ENCODE data around the gene CACNA1C.

CACNA1C gene

GRCh38 chr12:2286461-2287131, 233.8 kb downstream of the CACNA1C start:
- DNase-seq: no peak

DNA sequence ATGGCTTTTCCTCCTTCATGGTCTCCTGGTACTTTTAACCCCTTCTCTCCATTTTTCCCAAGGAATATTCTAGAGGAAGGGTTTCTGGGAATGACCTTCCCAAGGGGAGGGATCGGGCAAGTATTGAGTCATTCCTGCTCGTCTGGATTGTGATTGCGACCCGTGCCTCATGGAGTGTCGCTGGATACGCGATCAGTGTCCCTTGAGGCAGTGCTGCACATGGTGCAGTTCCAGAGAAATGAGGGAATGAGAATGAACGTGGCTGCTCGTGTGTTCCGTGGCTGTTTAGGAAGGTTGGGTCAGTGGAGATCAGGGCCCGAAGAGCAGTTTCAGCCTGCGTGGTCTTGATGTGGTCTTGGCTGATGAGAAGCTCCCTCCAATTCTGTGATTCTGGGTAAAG, 234.4 kb downstream of the CACNA1C start:
- DNase-seq: no peak

DNA sequence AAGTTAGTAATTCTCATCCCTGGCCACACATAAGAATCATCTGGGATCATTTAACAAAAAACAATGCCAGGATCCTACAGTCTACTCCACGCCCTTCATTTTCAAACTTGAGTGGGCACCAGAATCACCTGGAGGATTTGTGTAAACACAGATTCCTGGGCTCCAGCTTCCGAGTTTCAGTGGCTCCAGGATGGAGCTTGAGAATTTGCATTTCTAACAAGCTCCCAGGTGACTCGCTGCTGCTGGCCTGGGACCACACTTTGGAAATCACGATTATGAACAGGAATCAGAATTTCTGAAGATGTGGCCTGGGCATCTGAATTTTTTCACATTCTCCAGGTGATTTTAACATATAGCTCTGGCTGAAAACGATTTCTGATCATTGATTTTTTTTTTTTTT, 234.8 kb downstream of the CACNA1C start:
- DNase-seq: no peak

DNA sequence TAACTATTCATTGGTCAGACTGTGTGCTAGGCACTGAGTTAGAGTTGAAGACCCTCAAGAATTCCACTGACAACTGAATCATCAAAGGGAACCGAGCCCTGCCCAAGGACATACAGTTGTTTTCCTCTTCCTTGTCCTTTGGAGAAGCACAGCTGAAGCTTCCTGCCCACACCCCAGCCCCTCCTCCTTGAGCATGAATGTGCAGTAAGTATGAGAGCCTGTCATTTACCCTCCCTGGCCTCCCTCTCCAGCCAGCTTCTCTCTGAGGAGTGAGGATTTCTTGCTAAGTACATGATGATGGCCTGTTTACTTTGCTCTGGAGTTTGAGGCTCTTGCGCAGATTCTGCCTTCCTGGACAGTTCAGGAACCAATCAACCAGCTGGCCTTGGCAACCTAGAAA, 235.2 kb downstream of the CACNA1C start:
- no peak for DNase-seq

DNA sequence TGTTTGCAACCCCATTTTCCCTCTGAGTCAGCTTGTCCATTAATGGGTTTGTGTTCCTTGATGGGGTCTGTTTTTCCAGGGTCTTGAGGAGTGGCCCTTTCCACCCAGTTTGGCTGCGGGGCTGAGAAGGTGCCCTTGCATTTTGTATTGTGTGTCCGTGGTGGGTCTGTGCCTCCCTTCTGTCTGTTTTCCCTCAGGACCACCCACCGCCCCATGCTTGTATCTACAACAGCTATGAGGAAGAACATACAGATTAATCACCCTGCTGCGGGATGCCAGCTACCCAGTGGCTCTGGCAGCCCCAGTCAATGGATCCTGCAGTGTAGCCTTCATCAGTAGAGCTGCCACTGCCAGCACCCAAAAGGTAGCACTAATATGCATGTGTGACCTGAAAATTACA, 235.7 kb downstream of the CACNA1C start:
- DNase-seq: no peak

GRCh38 chr12:2288875-2289274, 236.1 kb downstream of the CACNA1C start:
- DNase-seq: no peak

DNA sequence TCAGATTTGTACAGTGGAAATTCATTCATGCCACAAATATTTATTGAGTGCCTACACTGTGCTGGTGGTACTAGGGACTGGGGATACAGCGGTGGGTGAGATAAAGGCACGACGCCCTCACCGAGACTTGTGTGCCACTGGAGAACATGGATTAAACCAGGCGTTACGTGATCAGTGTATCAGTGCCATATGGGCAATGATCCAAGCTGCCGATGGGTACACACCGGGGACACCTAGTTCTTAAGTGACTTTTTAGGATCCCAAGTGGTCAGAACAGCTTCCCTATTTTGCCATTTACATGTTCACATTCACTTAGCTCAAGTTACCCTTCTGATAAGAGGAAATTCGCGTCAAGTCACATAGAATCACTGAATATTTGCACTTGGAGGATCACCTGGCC, 236.7 kb downstream of the CACNA1C start:
- no peak for DNase-seq

DNA sequence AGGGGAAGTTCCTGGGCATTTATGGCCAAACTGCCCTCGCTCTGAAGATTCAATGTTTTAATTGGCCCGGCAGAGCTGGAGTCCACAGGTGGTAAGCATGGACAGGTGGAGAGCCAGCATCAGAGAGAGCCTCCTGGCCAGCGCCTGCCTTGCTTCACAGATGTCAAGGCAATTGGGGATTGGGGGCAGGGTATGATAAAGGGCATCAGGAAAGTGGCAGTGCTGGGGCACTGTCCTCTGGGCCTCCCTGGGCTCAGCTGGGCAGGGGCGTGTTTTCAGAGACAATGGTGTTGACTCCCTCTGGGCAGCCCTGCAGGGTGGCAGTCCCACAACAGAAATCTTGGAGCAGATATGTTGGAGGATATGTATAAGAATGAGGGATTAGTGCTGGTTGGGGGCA, 237.3 kb downstream of the CACNA1C start:
- DNase-seq: no peak

DNA sequence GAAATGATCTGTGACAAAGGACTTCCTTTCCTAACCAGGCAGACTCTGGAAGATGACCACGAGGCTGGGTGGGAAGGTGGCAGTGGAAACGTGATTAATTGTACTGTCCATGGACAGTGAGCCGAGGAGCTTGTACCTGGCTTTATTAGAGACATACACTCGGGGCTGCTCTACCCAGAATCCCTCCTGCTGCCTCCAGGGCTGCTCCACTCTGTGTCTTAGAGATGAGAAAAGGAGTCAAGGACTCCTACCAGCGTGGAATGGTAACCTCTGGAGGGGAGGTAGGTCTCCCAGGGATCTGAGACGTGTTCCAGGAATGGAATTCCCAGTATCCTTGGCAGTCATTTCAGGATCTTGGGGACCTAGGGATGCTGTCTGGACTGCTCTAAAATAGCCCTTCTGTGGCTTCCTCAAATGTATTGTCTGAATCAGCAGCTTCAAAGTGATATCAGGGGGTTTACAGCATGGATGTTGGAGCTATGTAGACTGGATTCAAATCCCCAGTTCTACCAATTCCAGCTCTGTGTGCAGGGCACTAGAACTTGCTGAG, 237.8 kb downstream of the CACNA1C start:
- DNase-seq: no peak

GRCh38 chr12:2291182-2291832, 238.5 kb downstream of the CACNA1C start:
- DNase-seq: peak; percentile 12

GRCh38 chr12:2291947-2292346, 239.2 kb downstream of the CACNA1C start:
- no peak for DNase-seq

GRCh38 chr12:2292560-2292959, 239.8 kb downstream of the CACNA1C start:
- no peak for DNase-seq

- no peak for DNase-seq
These were observed 242.1 kb downstream of the CACNA1C start for GRCh38 chr12:2294651-2295475.

DNA sequence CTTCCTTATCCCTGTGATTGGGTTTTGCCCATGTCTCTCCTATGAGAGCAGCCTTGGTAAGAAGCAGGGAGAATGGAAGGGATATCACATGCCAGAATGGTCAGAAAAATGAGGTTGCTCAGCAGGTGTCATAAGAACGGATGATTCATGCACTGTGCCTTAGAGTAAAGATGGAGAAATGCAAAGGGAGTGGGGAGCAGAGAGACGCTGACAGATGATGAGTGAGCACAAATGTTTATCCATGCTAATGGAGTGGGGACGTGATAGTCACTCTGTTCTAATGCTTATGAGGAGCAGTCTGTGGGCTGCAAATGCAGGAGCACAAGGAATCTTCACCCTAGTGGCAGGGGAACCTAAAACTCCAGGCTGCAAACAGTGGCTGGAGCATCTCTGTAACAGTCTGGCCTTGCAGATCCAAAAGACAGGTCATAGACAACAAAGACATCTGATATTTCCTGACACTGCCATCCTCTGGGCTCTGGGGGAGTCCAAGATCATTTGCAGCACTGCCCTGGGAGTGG, 243.2 kb downstream of the CACNA1C start:
- no peak for DNase-seq

GRCh38 chr12:2297004-2297403, 244.2 kb downstream of the CACNA1C start:
- no peak for DNase-seq

GRCh38 chr12:2297658-2298057, 244.9 kb downstream of the CACNA1C start:
- no peak for DNase-seq

DNA sequence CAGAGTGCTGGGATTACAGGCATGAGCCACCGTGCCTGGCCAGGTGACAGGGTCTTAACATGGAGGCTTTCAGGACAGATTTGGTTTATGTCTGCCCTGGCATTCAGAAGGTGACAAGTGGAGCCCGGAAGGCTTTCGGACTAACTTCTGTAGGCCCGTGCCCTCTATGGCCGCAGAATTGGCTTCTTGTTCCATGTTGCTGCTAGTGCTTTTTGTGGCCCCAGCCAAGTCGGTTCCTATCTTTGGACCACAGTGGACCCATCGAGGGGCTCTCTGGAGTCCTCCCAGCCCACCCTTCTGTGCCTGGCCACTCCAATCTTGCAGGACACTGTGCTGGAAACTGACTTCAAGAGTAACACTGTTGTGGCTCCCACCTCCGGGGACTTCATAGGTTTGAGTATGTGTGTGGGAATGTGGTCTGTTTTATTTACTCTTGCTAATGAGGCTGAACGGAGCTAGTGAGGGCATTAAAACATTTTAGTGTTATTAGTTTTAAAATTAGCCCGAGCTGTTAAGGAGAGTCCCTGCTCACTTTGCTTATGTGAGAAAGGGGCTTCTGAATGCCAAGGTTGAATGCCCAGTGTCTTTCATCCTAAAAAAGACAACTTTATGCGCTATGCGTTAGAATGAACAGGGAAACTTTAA, 245.9 kb downstream of the CACNA1C start:
- DNase-seq: no peak

DNA sequence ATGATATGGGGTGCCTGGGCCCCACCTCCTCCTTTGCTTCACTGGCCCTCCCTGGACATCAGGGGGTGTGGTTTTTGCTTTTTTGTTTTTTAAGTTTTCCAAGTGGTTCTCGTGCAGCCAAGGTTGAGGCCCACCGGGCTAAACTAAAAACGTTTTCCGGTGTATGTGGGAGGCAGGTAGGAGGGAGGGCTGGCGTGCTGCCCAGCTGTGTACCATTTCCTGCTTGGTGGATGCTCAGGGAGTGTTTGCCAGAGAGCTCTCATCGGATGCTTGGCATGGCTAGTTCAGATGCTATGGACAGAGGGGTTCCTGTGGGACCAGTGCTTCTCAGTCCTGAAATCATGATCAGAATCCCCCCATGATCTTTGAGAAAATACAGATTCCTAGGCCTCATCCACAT, 246.4 kb downstream of the CACNA1C start:
- no peak for DNase-seq

DNA sequence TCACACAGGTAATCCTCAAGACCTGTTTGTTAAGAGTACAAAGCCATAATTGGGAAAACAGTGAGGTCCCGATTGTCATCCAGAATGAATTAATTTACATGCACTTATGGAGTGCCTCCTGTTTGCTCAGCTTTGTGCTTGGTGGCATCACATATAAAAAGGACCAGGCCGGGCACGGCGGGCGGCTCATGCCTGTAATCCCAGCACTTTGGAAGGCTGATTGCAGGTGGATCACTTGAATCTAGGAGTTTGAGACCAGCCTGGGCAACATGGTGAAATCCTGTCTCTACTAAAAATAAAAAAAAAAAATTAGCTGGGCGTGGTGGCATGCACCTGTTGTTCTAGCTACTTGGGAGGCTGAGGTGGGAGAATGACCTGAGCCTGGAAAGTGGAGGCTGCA, 247.4 kb downstream of the CACNA1C start:
- DNase-seq: no peak

- no peak for DNase-seq
These were observed 248.1 kb downstream of the CACNA1C start for GRCh38 chr12:2300886-2301285.

DNA sequence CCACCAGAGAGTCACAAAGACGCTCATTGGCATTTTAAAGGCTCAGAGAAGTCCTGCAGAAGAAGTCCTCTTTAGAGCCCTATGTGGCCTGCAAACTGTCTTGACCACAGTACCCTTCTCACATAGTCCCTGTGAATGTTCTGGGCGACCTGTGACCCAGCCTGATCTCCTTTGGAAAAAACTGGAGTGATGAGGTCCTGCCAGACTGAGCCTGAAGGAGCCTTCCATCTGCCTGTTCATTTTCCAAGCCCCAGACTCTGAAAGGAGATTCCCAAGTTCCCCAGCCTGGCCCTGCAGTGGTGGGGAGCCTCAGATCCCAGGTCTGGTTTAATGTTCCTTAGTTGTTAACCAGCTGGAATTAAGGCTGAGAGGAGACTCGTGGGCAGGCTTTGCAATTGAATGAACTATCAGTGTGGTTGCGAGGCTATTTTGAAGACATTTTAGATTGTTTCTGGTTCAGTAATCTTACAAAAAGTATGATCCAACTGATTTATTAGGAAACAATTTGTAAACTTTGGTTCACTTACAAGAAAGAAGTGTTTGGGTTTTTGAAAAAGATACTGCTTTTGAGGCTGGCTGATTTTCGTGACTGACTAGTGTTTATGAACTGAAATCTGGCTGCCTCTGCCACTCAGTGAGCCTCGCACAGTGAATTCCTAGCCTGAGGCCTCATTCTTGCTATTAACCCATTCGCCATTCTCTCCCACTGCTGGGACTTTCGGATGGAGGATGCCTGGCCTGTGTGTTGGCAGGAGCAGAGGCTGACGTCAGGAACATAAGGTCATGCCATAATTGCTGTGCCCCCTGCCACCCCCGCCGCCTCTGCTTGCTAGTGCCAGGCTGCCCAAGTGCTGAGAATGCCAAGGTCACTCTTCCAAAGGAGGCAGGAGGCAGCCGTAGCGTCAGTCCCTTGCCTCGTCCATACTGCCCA, 249.0 kb downstream of the CACNA1C start:
- DNase-seq: no peak

All from NCI-H146 (cell line).